NOMO-1 treated with DMSO at 0.1 percent for 48 hours (cell line): ENCODE data around the gene APCDD1L.
"Not testable (repeated sequence)": the region's sequence is repeated elsewhere in the genome, so short reads cannot be mapped to it uniquely, and the experiment has no call there.

ENCODE experiments used
- DNase-seq: peaks from one replicate; lab custom pipeline; 2025; ENCODE audit not compliant: unreplicated experiment; lab: John Stamatoyannopoulos, UW

The APCDD1L gene

DNA sequence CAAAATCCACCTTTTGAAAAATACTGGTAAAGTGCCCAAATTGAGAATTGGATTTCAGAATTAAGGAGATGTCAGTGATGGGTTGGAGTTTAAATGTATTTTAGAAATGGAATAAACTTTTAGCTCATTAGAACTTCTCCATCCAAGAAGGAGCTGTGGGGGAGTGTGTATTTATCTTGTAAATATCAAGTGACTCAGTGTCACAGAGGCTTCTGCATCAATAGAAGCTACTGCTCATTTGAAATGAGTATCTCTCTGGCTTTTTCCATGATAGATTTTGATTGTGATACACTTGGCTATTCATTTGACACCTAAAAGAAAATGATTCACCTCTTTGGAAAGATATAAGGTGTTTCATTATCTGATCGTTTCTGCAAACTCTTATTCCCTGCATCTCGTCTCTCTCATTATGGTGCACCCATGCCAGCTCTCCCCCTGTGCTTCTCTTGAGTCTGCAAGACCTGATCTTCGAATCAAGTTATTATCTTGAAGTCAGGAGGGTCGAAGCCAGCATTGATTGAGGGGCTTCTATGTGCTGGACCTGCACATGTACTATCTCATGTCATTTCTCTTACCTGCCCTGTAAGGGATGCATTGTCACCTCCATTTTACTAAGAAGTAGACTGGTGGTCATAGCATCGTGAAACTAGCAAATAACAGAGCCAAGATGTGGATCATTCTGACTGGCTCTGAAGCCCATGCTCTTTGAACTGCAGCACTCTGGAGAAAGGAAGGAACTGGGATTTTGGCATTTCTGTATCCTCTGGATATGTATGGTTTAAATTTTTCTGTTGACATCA is 96.0 kb downstream of the APCDD1L start:
- no peak for DNase-seq

DNA sequence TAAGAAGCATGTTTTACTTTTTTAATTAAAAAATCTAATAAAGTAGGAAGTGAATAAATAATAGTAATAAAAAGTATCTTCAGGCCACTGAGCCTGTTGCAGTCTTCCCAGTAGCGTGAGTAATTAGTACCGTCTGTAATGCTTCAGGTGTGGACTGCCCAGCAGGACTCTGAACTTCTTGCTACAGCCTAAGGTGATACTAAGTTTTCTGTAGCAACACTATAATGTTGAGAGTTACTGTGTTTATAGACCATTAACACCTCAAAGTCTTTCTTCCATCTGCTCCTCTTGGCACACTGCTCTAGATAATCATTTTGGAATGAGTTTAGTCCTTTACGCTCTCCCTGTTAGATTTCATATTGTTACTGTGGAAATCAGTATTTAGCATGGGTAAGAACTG is 97.8 kb downstream of the APCDD1L start:
- no peak for DNase-seq

DNA sequence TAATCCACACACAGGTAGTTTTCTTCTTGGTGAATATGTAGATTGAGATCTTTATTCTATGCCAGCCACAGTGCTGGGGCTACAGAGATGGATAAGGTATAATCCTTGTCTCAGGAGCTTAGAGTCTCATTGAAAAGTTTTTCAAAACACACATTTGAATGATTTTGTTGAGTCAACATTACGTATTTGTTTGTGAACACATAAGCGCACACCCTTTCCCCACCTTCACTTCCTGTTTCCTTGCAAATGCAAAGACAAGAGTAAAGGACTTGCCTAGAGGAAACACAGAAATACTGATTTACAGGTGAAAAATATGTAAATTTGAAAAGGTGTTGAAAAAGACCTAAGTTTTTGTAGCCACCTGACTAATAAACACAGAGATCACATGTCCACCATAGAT is 98.4 kb downstream of the APCDD1L start:
- DNase-seq, result no peak

DNA sequence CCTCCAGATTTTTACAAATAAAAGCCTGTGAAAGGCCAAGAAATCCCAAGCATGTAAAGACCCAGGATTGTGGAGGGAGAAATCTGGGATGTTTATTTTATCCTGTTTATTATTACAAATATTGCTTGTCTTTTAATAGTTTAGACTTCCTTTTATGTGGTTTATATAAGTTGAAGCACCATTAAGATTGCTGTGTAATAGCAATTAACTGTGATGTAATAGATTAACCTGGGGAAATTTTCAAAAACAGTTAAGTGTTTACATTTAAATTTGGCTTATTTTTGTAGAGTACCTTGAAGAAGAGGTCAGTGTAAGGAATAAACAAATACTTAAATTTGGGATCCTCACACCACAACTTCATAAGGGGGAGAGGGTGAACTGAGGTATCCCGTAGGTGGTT is 99.1 kb downstream of the APCDD1L start:
- no peak for DNase-seq

DNA sequence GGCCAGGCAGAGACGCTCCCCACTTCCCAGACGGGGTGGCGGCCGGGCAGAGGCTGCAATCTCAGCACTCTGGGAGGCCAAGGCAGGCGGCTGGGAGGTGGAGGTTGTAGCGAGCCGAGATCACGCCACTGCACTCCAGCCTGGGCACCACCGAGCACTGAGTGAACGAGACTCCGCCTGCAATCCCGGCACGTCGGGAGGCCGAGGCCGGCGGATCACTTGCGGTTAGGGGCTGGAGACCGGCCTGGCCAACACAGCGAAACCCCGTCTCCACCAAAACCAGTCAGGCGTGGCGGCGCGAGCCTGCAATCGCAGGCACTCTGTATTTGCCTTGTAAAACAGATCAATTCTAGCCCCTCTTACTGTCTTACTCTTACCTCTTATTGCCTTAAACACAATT is 100.4 kb downstream of the APCDD1L start:
- not testable (repeated sequence) for DNase-seq

DNA sequence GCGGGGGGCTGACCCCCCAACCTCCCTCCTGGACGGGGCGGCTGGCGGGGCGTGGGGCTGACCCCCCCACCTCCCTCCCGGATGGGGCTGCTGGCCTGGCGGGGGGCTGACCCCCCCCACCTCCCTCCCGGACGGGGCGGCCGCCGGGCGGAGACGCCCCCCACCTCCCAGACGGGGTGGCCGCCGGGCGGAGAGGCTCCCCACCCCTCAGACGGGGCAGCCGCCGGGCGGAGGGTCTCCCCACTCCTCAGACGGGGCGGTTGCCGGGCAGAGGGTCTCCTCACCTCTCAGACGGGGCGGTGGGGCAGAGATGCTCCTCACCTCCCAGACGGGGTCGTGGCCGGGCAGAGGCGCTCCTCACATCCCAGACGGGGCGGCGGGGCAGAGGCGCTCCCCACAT is 101.0 kb downstream of the APCDD1L start:
- DNase-seq, result not testable (repeated sequence)
